OCI-LY3 (cell line): Measurements from ENCODE around the gene IRF9.

Source experiments
- EZH2phosphoT487 ChIP-seq: fragments of 200-600 bp; shearing (Covaris generic); IDR thresholded peaks from 2 replicates; pipeline ENCODE4 v1.6.1; 2018; ENCODE audit warnings: antibody characterized with exemption, mixed run types, low read depth
- TF ChIP-seq, protein P1 (sequence below): fragments of 200-600, 300-600 bp; sonication (generic); IDR thresholded peaks from 2 replicates; pipeline ENCODE4 v1.5.1; 2014; ENCODE audit warnings: antibody characterized with exemption, low read length, low read depth

DNA sequence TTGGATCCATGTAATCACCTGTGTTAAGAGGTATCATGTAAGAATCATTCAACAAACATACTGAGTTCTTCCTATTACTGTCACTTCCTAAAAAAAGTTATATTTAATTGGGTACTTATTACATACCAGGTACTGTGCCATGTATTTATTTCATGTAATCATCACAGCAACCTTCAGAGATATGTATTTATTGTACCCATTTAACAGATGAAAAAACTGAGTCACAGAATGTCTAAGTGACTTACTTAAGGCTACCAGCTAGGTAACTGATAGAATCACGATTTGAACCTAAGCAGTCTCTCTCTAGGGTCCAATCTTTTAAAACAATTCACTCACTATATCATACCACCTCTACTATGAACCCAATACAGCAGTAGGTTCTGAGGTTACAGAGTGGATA lies 16.6 kb upstream of the IRF9 start:
- TF ChIP-seq, protein P1, sequence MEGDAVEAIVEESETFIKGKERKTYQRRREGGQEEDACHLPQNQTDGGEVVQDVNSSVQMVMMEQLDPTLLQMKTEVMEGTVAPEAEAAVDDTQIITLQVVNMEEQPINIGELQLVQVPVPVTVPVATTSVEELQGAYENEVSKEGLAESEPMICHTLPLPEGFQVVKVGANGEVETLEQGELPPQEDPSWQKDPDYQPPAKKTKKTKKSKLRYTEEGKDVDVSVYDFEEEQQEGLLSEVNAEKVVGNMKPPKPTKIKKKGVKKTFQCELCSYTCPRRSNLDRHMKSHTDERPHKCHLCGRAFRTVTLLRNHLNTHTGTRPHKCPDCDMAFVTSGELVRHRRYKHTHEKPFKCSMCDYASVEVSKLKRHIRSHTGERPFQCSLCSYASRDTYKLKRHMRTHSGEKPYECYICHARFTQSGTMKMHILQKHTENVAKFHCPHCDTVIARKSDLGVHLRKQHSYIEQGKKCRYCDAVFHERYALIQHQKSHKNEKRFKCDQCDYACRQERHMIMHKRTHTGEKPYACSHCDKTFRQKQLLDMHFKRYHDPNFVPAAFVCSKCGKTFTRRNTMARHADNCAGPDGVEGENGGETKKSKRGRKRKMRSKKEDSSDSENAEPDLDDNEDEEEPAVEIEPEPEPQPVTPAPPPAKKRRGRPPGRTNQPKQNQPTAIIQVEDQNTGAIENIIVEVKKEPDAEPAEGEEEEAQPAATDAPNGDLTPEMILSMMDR, result no peak
- TF ChIP-seq EZH2phosphoT487, result no peak
